Caco-2 (cell line): ENCODE results near the gene NENF. TPM values are rescaled to one million over a fixed set of nuclear protein-coding genes. Genes with fewer than 3 reads are reported as not detected.

Experiments used
- BruUV-seq: library from RNA; stranded (reverse); fragments of 400-500 nt; replicated peaks from 2 replicates; lab custom pipeline; 2021; lab: Mats Ljungman, UMichigan
- CTCF ChIA-PET: fragments of 300-600 bp; sonication (Branson Sonifier 250); formaldehyde crosslinking; loops from one replicate; lab custom pipeline; 2022; ENCODE audit warnings: antibody characterized with exemption; lab: Charles Lee
- POLR2A ChIA-PET: fragments of 300-600 bp; sonication (Branson Sonifier 250); formaldehyde crosslinking; loops from one replicate; lab custom pipeline; 2022; ENCODE audit warnings: antibody characterized with exemption; lab: Charles Lee
- DNase-seq, 2 experiments: peaks; one replicate each; pipeline versions ENCODE4 v3.0.0 to v3.0.0-alpha.2; 2020 to 2022
- H3K27me3 ChIP-seq: replicated peaks from 2 replicates; pipeline ENCODE4 v1.6.0; 2011; ENCODE audit warnings: low read length; ENCODE audit not compliant: control insufficient read depth, insufficient read depth
- H3K36me3 ChIP-seq: 2 replicates; pipeline ENCODE4 v1.5.1; 2011; ENCODE audit warnings: low read length; ENCODE audit not compliant: control insufficient read depth, insufficient read depth
- H3K4me1 ChIP-seq: fragments of 250-450 bp; sonication (Bioruptor Pico); 2 replicates; pipeline ENCODE4 v1.5.1; 2020; ENCODE audit warnings: mild to moderate bottlenecking
- H3K4me3 ChIP-seq: 2 replicates; pipeline ENCODE4 v1.5.1; 2011; ENCODE audit warnings: low read depth, mild to moderate bottlenecking, control low read depth, low read length
- H3K9me3 ChIP-seq: fragments of 250-450 bp; sonication (Bioruptor Pico); 2 replicates; pipeline ENCODE4 v1.5.1; 2020; ENCODE audit warnings: mild to moderate bottlenecking, moderate library complexity
- H3K27ac Mint-ChIP-seq: one replicate; pipeline ENCODE4 v1.8.0; 2022; ENCODE audit warnings: mixed read lengths; ENCODE audit not compliant: unreplicated experiment
- H3K27me3 Mint-ChIP-seq: one replicate; pipeline ENCODE4 v1.8.0; 2022; ENCODE audit warnings: mixed read lengths; ENCODE audit not compliant: insufficient read depth, unreplicated experiment
- H3K36me3 Mint-ChIP-seq: one replicate; pipeline ENCODE4 v1.8.0; 2022; ENCODE audit warnings: mild to moderate bottlenecking, mixed read lengths; ENCODE audit not compliant: insufficient read depth, unreplicated experiment
- H3K4me1 Mint-ChIP-seq: one replicate; pipeline ENCODE4 v1.8.0; 2022; ENCODE audit warnings: low read depth, mixed read lengths; ENCODE audit not compliant: unreplicated experiment
- H3K4me3 Mint-ChIP-seq: one replicate; pipeline ENCODE4 v1.8.0; 2022; ENCODE audit warnings: mild to moderate bottlenecking, moderate library complexity, mixed read lengths; ENCODE audit not compliant: unreplicated experiment
- H3K9me3 Mint-ChIP-seq: one replicate; pipeline ENCODE4 v1.8.0; 2022; ENCODE audit warnings: mixed read lengths; ENCODE audit not compliant: unreplicated experiment
- CTCF ChIP-seq, 2 experiments: fragments of 200-600 bp in 1 of 2; IDR thresholded peaks; 1 replicate in 1 of 2; 2 replicates in 1 of 2; pipeline versions ENCODE4 v1.5.1 to v1.8.0; 2011 to 2022; ENCODE audit warnings: antibody characterized with exemption in 1 of 2, control low read depth in 1 of 2, inconsistent platforms in 1 of 2, low read depth in 1 of 2, low read length in 1 of 2, mild to moderate bottlenecking in 1 of 2, moderate library complexity in 1 of 2; ENCODE audit not compliant: insufficient read depth in 1 of 2, severe bottlenecking in 1 of 2, unreplicated experiment in 1 of 2
- intact Hi-C: fragments of 100-400 bp; cut with micrococcal nuclease; formaldehyde crosslinking; loops from one replicate; pipeline ENCODE4 v1.10.0; 2022; ENCODE audit not compliant: unreplicated experiment
- total RNA-seq: library from RNA; stranded (reverse); gene quantifications from 2 replicates; pipeline ENCODE4 v1.2.3, GENCODE V29; 2022

The NENF gene
- total RNA-seq, 1 experiment from 2014 or later: 90.1 TPM

GRCh38 chr1:212413902-212414327 is 18.8 kb upstream of the NENF start:
- Mint-ChIP-seq H3K27ac (peak overlapping the region; percentile 60), H3K4me3 (peak overlapping the region; percentile 83), H3K27me3 (no peaks in the 10 kb centered on the region), H3K36me3 (peaks cover 11% of the 10 kb centered on the region), H3K4me1 (peaks cover 17% of the 10 kb centered on the region), H3K9me3 (no peaks in the 10 kb centered on the region)
- no TSS peak for BruUV-seq
- Histone ChIP-seq H3K36me3 (peaks cover 2% of the 10 kb centered on the region; the same call in 1 of the 2 replicates), H3K9me3 (no peaks in the 10 kb centered on the region), H3K4me1 (peaks cover 7% of the 10 kb centered on the region), H3K4me3 (peak overlapping the region; percentile 74), H3K27me3 (no peaks in the 10 kb centered on the region)
- DNase-seq: no peak
- ChIA-PET CTCF (interaction anchor here (2.2 kb wide), 1 partner anchor 42 kb away, joined by 8 read pairs; no protein-coding TSS in a partner anchor), POLR2A (interaction anchor here (0.6 kb wide), 1 partner anchor 128 kb away, joined by 4 read pairs; the partner anchor contains the start of gene PPP2R5A)
- TF ChIP-seq CTCF (IDR thresholded peaks at IDR 0.05; ENCODE audit: insufficient read depth in 1 of 2, low read depth in 1 of 2, low read length in 1 of 2, severe bottlenecking in 1 of 2, unreplicated experiment in 1 of 2): no peak
- intact Hi-C loops: loop anchor here (1.0 kb wide), 1 partner anchor 17 kb away; no protein-coding TSS in a partner anchor

GRCh38 chr1:212414328-212415106 is 18.2 kb upstream of the NENF start, which contains the start of gene PACC1:
Gene PACC1 (minus strand): TSS chr1:212414886. CDS start chr1:212414757, 129 bp downstream.
- peaks cover 2% of the 10 kb centered on the region; the same call in 1 of the 2 replicates for H3K36me3 ChIP-seq
- BruUV-seq: no TSS peak
- peaks cover 7% of the 10 kb centered on the region for H3K4me1 ChIP-seq
- peak; percentile 16 to 17 for TF ChIP-seq CTCF (IDR thresholded peaks at IDR 0.05; ENCODE audit: insufficient read depth in 1 of 2, low read depth in 1 of 2, low read length in 1 of 2, severe bottlenecking in 1 of 2, unreplicated experiment in 1 of 2)
- Mint-ChIP-seq H3K9me3 (no peaks in the 10 kb centered on the region), H3K4me1 (peaks cover 17% of the 10 kb centered on the region), H3K27me3 (no peaks in the 10 kb centered on the region), H3K4me3 (peak within 1 kb of the TSS; percentile 83), H3K27ac (peak within 1 kb of the TSS; percentile 60), H3K36me3 (peaks cover 11% of the 10 kb centered on the region)
- ChIA-PET POLR2A (interaction anchor here (0.6 to 1.0 kb wide), 2 partner anchors 129 to 130 kb away, joined by 3 to 4 read pairs; partner anchors contain the start of gene PPP2R5A), CTCF (interaction anchor here (0.5 to 2.2 kb wide), 3 partner anchors 41 to 258 kb away, joined by 3 to 8 read pairs (median 4); no protein-coding TSS in a partner anchor)
- DNase-seq: peak; percentile 95 to 96
- H3K27me3 ChIP-seq: no peaks in the 10 kb centered on the region
- no peaks in the 10 kb centered on the region for H3K9me3 ChIP-seq
- H3K4me3 ChIP-seq: peak within 1 kb of the TSS; percentile 74
- intact Hi-C loops: loop anchor here (1.0 kb wide), 1 partner anchor 17 kb away; no protein-coding TSS in a partner anchor
